GM18499 (cell line): ENCODE data around the gene FBXW10B.
"Not testable (repeated sequence)": the region's sequence is repeated elsewhere in the genome, so short reads cannot be mapped to it uniquely, and the experiment has no call there.

ENCODE experiments used
- ATAC-seq: cut with Tn5 transposase; IDR thresholded peaks from one replicate; pipeline ENCODE4 v1.9.1; 2021; ENCODE audit warnings: moderate number of reproducible peaks; ENCODE audit not compliant: insufficient read depth, unreplicated experiment

FBXW10B gene

DNA sequence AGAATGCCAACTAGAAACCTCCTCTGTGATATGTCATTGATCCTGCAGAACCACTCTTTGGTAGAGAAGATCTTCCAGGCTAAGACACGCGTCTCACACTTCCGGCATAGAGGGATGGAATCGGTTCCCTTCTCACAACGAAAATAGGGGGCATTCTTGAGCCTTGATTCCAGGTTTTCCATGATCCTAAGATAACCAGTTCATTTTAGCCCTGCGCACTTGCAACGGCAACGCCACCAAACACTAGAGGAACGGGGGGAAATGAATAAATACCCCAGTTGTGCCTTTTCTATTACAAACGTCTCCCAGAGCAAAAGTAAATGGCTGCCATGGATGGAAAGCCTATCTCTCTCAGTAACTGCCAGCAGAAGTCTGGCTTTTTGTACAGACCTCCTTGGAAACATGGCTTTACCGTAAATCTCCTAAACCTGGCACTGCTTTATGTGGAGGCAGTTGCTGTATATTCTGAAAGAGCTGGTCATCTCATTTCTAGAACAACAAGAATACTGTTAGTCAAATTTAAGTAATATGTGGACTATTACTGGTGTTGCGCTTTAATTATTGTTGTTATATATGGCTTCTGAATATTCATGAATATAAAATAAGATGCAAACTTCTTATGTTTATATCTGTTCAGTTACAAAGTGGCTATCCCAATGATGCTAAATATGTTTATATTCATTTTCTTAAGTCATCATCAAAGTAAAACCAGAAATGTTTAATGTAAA is at the start of gene FBXW10B:
Gene FBXW10B, minus strand, starts transcription at position 374 of the 728 bp plus-strand sequence. Its CDS starts 192 bp downstream, at position 182.
- not testable (repeated sequence) for ATAC-seq

DNA sequence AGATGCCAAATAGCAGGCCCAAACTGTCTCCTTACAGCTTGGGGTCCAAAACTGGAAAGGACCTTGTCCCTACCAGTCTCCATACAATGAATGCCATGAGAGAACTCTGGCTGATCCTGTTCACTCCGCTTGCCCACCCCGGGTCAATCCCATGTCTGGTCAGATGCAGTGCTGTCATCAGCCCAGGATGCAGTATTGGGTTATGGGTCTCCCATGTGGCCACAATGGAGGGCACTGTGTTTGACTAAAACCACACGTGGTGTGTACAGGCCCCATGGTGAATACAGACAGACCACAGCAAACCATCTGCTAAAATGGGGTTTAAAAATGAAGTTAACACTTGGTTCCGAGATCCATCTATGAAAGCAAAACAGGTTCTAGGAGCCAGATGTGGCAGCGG is 44.2 kb upstream of the FBXW10B start:
- no peak for ATAC-seq

DNA sequence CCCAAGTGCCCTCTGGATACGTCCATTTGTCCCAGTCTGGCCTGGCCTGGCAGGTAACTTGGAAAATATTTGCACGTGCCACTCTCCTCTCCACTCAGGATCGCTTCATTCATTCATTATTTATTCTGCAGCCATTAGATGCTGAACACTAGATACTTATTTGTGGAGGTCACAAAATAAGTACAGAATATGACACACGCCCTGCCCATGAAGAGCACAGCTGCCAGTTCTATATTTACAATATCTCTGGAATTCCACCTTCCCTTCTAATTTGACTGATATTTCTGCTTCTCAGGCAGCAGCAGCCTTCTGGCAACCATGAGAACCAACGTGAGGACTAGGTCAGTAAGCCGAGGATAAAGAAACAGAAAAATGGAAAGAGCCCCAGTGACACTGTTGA is 43.7 kb upstream of the FBXW10B start:
- ATAC-seq: no peak

- ATAC-seq: no peak
Measured at GRCh38 chr17:15662681-15663080, 43.2 kb upstream of the FBXW10B start.

DNA sequence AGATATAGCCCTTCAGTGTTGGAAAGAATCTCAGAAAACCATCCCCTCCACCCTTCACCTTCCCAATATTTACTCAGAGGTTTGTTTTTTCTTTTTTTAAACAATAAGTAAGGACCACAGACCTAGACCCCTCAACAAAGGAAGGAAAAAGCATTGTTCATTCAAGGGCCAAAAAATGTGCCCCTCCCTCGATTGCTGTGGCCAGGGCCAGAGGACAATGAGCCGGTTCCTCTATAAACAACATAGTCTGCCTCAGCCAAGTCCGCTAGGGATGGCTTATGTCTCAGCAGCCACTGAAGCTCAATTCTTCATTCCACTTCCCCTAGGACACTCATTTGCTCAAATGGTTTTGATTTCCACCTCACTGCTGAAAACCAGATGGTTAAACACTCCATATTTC is 40.6 kb upstream of the FBXW10B start:
- no peak for ATAC-seq

DNA sequence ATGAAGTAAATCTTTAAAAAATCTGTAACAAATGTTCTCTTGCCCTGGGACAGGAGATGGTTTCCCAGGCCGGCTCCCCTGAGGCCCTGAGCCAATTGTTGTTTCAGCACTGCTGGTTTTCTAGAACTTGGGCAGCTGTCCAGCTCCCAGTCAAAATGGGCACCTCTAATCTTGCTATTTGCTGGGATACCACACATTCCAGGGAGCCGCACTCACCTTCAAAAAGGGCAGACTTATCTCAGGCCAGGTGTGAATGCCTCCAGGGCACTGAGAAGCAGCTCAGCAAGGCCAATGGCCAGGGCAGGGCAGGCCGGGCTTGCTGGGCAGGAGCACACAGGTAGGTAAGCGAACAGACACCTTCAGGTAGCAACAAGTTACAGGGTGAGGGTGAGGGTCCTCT is 40.2 kb upstream of the FBXW10B start:
- no peak for ATAC-seq

DNA sequence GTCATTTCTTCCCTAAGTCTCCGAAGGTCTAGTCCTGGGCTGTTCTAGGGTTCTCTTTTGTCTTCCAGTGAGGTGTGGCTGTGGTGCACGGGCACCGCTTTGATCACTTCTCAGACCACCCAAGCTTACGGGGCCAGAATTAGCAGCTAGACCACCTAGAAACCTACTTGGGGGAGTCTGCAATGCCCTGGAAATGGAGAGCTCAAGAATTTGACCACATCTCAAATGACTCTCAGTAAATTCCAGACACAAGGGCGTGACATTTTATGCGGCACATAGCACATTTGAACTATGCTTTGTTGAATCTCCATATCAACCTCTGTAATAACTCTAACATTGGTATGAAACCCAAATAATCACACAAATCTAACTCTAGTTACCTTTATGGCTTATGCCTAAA is 39.7 kb upstream of the FBXW10B start:
- no peak for ATAC-seq

DNA sequence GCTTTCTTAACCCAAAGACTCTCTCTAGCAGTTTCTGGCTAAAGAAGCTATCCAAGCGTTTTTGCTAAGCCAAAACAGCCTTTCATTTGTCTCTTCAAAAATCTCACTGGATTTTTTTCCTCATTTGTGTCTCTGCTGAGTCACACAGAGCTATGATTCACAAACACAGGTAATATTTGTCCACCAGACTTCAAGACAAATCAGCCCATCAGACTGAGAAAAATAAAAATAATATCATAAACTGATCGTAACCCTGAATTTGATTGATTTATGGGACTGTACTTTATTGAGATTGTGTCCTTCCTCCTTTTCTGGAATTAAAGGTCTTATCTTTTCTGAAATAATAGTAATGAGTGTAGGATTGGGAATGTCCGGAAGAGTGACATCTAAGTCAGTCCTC is 38.8 kb upstream of the FBXW10B start:
- no peak for ATAC-seq

- no peak for ATAC-seq
Measured at GRCh38 chr17:15657868-15658267, 38.4 kb upstream of the FBXW10B start.

GRCh38 chr17:15654886-15655561 is 35.5 kb upstream of the FBXW10B start:
- ATAC-seq: no peak

DNA sequence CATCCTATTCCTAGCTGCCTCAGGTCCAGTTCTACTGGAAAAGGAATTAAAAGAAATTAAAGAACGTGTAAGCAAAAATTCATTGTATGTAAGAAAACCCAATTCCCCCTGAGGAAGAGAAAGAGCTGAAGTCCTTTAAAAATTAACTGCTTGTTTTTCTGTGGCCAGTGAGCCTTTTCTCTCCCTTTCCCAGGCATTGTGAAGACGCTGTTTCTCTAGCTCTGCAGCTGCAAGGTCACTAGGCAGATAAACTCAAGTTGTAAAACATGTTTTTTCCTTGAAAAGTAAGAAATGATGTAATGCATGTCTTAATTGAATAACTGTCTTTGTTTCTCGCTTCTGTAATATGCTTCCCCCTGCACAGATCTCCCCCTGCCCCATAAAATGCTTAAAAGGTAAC is 34.9 kb upstream of the FBXW10B start:
- ATAC-seq: not testable (repeated sequence)

- ATAC-seq: no peak
Measured at GRCh38 chr17:15652960-15653359, 33.5 kb upstream of the FBXW10B start.

DNA sequence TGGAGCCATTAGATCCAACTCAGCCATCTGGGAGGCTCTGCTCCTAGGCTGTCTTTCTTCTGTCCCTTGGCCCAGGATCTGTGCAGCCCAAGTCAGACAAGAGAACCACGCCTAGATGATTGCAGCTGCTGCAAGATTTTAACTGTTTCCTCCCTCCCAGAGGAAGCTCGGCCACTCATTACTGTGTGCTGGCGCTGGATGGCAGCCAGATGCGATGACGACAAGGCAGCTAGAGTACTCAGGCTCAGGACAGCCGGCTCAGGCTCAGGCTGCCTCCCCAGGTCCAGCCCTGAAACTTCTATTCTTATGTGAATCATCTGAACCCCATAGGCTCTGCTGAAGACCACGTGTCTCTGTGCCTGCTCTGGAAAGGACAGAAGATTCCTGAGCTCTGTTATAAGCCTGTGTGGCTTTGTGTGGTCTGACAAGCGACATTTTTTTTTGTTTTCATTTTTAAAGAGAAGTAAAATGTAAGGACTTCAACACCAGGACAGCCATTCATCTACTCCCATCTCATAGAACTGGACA is 32.1 kb upstream of the FBXW10B start:
- ATAC-seq: no peak

DNA sequence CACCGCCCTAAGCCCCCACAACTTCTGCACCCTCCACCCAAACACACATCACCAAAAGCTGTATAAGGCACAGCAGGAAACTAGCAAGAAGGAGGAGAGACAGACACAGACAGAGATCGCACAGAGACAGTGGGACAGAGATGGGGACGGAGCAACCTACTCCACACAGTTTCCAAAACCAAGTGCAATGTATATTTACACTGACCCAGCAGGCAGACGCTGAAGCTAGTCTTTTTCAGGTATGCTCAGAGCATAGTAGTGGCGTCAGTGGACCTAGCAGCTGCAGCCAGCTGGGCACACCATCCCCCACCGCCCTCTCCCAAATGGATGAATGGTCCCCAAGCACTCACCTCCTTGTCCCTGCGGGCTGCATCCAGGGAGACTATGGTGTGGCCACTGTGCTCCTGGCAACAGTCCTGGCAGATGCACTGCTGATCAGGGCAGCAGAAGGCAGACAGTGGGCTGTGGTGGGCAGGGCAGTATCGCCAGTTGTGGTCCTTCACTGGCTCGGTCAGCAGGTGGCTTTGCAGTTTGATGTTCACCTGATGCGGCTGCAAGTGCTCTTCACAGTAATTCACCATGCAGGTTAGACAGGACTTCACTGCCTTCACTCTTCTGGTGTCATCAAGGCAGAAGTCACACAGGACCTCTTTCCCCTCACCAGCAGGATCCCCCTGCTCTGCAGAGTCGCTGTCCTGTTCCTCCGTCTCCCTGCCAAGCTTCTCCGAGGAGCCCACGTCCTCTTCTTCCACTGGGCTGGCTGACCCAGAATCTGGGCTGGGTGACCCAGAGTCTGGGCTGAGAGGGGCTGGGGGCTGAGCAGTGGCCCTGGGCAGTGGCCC is 31.5 kb upstream of the FBXW10B start:
- ATAC-seq: no peak

DNA sequence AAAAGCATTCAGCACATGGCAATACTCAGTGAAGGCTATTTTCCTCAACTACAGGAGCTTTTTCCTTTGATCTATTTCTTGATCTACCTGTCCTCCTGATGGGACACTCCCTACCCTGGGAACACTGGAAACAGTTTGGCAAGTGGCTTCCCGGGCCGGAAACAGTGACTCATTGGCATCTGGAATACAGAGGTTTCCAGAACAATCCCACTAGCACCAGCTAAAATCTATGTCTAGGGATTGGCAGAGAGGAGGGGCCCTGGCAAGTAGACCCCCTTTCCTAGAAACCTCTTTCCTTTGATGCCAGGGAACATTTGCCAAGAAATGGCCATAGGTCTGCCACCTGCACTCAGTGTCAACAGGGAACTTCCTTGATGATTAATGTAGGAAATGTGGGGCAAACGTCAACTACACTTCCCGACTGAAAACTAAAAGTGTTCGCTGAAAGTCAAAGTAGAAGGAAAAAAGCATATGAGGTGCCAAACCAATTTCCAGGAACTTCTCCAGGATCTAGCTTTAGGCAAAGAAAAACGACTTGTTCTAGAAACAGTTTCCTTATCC is 30.4 kb upstream of the FBXW10B start:
- ATAC-seq: no peak

GRCh38 chr17:15648386-15648785 is 28.9 kb upstream of the FBXW10B start:
- ATAC-seq: no peak

GRCh38 chr17:15645942-15646312 is 26.4 kb upstream of the FBXW10B start:
- ATAC-seq: not testable (repeated sequence)

- not testable (repeated sequence) for ATAC-seq
Measured at GRCh38 chr17:15645099-15645941, 25.8 kb upstream of the FBXW10B start.

GRCh38 chr17:15642505-15643251 is 23.2 kb upstream of the FBXW10B start:
- not testable (repeated sequence) for ATAC-seq
